Vagina (tissue), 2 donors: ENCODE results near the gene PTN. TPM values are rescaled to one million over a fixed set of nuclear protein-coding genes. Genes with fewer than 3 reads are reported as not detected.

Experiments
- DNase-seq, 2 donors: peaks; one replicate each; pipeline ENCODE4 v3.0.0-alpha.2; 2017; ENCODE audit errors: extremely low spot score in 2 of 2
- H3K27ac ChIP-seq: fragments of 200-600 bp; sonication (generic); one replicate; pipeline ENCODE4 v1.5.1; 2019
- H3K27me3 ChIP-seq: fragments of 200-600 bp; sonication (generic); one replicate; pipeline ENCODE4 v1.5.1; 2019
- H3K36me3 ChIP-seq, 2 donors: fragments of 200-600 bp; sonication (generic); one replicate each; pipeline ENCODE4 v1.5.1; 2017 to 2019
- H3K4me1 ChIP-seq: fragments of 200-600 bp; sonication (generic); one replicate; pipeline ENCODE4 v1.5.1; 2019
- H3K4me3 ChIP-seq, 2 donors: fragments of 200-600 bp; sonication (generic); 1 replicate in 1 of 2; 2 replicates in 1 of 2; pipeline ENCODE4 v1.5.1; 2016 to 2019
- H3K9me3 ChIP-seq: fragments of 200-600 bp; sonication (generic); one replicate; pipeline ENCODE4 v1.5.1; 2019
- CTCF ChIP-seq, 3 experiments: fragments of 450-650 bp in 2 of 3; fragments of 200-600 bp in 1 of 3; sonication (generic) in 1 of 3; IDR thresholded peaks; one replicate each; pipeline ENCODE4 v1.5.1; 2017 to 2019; ENCODE audit warnings: antibody characterized with exemption in 3 of 3, mild to moderate bottlenecking in 2 of 3, moderate library complexity in 2 of 3
- POLR2A ChIP-seq, 2 donors: fragments of 450-650 bp; IDR thresholded peaks; one replicate each; pipeline ENCODE4 v1.6.1; 2017; ENCODE audit warnings: antibody characterized with exemption in 2 of 2, mild to moderate bottlenecking in 2 of 2, moderate library complexity in 2 of 2
- POLR2AphosphoS5 ChIP-seq, 2 donors: sonication (generic); formaldehyde crosslinking; IDR thresholded peaks; one replicate each; pipeline ENCODE4 v1.9.0; 2017; ENCODE audit warnings: antibody characterized with exemption in 2 of 2, mild to moderate bottlenecking in 2 of 2, low read depth in 1 of 2; ENCODE audit not compliant: insufficient read depth in 1 of 2
- intact Hi-C: fragments of 100-400 bp; cut with DNase I; formaldehyde crosslinking; loops from one replicate; pipeline ENCODE4 v1.15.1; 2023
- total RNA-seq: library from RNA; depleted of rRNA; stranded (reverse); fragments of >200 nt; gene quantifications from one replicate; pipeline ENCODE4 v1.2.3, GENCODE V29; 2016

Gene PTN
- total RNA-seq, 1 donor from 2014 or later, result 48.4 TPM

DNA sequence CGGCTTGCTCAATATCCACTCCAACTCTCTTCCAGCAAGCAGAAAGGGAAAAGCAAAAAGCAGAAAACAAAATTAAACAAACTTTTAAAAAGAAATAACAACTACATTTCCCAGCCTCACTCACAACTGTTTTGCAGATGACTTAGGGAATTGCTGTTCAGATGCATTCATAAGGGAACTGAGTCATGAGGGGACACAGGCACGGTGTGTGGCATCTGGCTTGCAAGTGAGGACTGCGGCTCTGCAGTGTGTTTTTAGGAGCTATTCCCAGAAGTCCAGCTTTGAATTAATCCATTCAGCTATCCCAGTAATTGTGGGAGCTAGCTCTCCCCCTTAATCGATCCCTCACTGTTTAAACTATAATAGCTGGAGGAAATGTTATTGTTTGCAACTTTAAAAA, 30.3 kb downstream of the PTN start:
- H3K4me3 ChIP-seq, result no peak overlapping the region
- H3K4me1 ChIP-seq, result no peaks in the 10 kb centered on the region
- no peaks in the 10 kb centered on the region for H3K27me3 ChIP-seq
- intact Hi-C loops, result no loop called here
- no peaks in the 10 kb centered on the region for H3K9me3 ChIP-seq
- DNase-seq, result no peak
- no peak for TF ChIP-seq POLR2A (IDR thresholded peaks at IDR 0.05)
- H3K27ac ChIP-seq, result no peak overlapping the region
- no peaks in the 10 kb centered on the region for H3K36me3 ChIP-seq

DNA sequence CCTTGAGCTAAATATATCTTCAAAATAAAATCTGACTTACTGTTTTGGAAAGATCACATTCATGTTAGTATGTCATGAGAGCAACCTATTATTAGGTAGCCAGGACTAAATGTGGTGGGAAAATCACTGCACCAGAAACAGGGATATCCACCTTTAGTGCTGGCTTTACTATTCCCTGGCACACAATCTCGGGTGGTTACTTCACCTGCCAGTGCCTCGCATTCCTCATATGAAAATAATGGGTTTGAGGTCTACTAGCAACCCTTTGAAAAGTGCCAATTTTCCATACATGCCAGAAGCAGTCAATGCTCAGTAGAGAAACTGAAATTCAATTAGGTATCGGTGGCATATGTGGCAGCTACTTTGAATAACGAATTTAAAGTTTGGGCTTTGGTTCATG, 36.8 kb downstream of the PTN start:
- Histone ChIP-seq H3K27me3 (no peaks in the 10 kb centered on the region), H3K9me3 (no peaks in the 10 kb centered on the region), H3K36me3 (no peaks in the 10 kb centered on the region), H3K4me1 (no peaks in the 10 kb centered on the region), H3K27ac (no peak overlapping the region), H3K4me3 (no peak overlapping the region)
- DNase-seq, result no peak
- intact Hi-C loops, result no loop called here
- TF ChIP-seq POLR2AphosphoS5 (IDR thresholded peaks at IDR 0.05; ENCODE audit: insufficient read depth in 1 of 2, low read depth in 1 of 2) (no peak), POLR2A (IDR thresholded peaks at IDR 0.05) (no peak), CTCF (IDR thresholded peaks at IDR 0.05) (no peak)

- intact Hi-C loops, result no loop called here
- no peak for DNase-seq
- H3K36me3 ChIP-seq, result no peaks in the 10 kb centered on the region
- TF ChIP-seq POLR2A (IDR thresholded peaks at IDR 0.05), result no peak
- no peak for TF ChIP-seq CTCF (IDR thresholded peaks at IDR 0.05)
- TF ChIP-seq POLR2AphosphoS5 (IDR thresholded peaks at IDR 0.05; ENCODE audit: insufficient read depth in 1 of 2, low read depth in 1 of 2), result no peak
- H3K27ac ChIP-seq, result no peak overlapping the region
- H3K4me1 ChIP-seq, result no peaks in the 10 kb centered on the region
- H3K27me3 ChIP-seq, result no peaks in the 10 kb centered on the region
- no peaks in the 10 kb centered on the region for H3K9me3 ChIP-seq
- H3K4me3 ChIP-seq, result no peak overlapping the region
Measured at GRCh38 chr7:137305901-137306621, 37.5 kb downstream of the PTN start.

DNA sequence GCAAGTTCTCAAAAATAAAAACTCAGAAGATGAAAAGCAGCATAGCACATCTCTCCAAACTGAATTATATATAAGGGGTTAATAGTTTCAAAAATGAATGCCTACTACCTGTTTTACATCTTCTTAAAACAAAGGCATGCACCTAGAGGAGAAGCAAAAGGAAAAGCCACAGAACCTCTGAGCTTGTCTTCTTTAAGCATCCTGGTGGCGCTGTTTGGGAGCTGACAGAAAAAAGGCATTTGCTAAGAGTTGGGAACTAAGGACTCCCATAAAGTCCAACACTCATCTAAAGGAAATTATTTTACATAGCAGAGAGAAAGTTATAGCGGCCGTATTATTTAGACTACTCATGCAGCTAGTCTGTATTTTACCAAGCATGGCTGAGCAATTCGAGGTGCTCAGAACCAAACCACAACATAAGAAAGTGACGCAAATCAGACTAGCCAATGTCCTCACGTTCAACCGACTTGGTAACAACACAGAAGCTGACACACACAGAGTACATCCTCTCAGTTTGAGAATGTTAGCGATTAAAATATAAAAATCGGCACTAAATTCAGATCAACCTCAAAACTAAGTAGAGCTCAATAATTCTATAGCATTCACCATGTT, 38.8 kb downstream of the PTN start:
- no peaks in the 10 kb centered on the region for H3K4me1 ChIP-seq
- H3K27me3 ChIP-seq, result no peaks in the 10 kb centered on the region
- no peak overlapping the region for H3K4me3 ChIP-seq
- H3K36me3 ChIP-seq, result no peaks in the 10 kb centered on the region
- no peak for TF ChIP-seq CTCF (IDR thresholded peaks at IDR 0.05)
- no peak for TF ChIP-seq POLR2AphosphoS5 (IDR thresholded peaks at IDR 0.05; ENCODE audit: insufficient read depth in 1 of 2, low read depth in 1 of 2)
- TF ChIP-seq POLR2A (IDR thresholded peaks at IDR 0.05), result no peak
- intact Hi-C loops, result no loop called here
- DNase-seq, result no peak
- no peaks in the 10 kb centered on the region for H3K9me3 ChIP-seq
- no peak overlapping the region for H3K27ac ChIP-seq

GRCh38 chr7:137304165-137304564, 39.4 kb downstream of the PTN start:
- Histone ChIP-seq H3K27ac (no peak overlapping the region), H3K36me3 (no peaks in the 10 kb centered on the region), H3K4me1 (no peaks in the 10 kb centered on the region), H3K27me3 (no peaks in the 10 kb centered on the region), H3K4me3 (no peak overlapping the region), H3K9me3 (no peaks in the 10 kb centered on the region)
- DNase-seq, result no peak
- TF ChIP-seq POLR2AphosphoS5 (IDR thresholded peaks at IDR 0.05; ENCODE audit: insufficient read depth in 1 of 2, low read depth in 1 of 2) (no peak), CTCF (IDR thresholded peaks at IDR 0.05) (no peak), POLR2A (IDR thresholded peaks at IDR 0.05) (no peak)
- intact Hi-C loops, result no loop called here
